H9 (cell line): ENCODE results near the gene PGBD5. TPM values are rescaled to one million over a fixed set of nuclear protein-coding genes. Genes with fewer than 3 reads are reported as not detected.
A peak's percentile ranks its signal among the peaks of the same experiment; 100 is the strongest.

Experiments used
- DNase-seq: peaks from one replicate; pipeline ENCODE4 v3.0.0-alpha.2; 2017
- H2AFZ ChIP-seq: one replicate; pipeline ENCODE4 v1.6.1; 2013; ENCODE audit warnings: mild to moderate bottlenecking, low read length, control low read depth, moderate library complexity
- H2AK5ac ChIP-seq: 2 replicates; pipeline ENCODE4 v1.6.1; 2013; ENCODE audit warnings: low read length, control low read depth, mixed read lengths; ENCODE audit not compliant: insufficient read length
- H2BK120ac ChIP-seq: one replicate; pipeline ENCODE4 v1.6.1; 2013; ENCODE audit warnings: low read depth, mild to moderate bottlenecking, low read length, control low read depth, inconsistent platforms; ENCODE audit not compliant: poor library complexity, severe bottlenecking
- H2BK12ac ChIP-seq: 2 replicates; pipeline ENCODE4 v1.6.1; 2013; ENCODE audit warnings: low read length, control low read depth, mixed read lengths, low read depth; ENCODE audit not compliant: insufficient read length
- H2BK15ac ChIP-seq: 2 replicates; pipeline ENCODE4 v1.6.1; 2013; ENCODE audit warnings: low read depth, low read length, control low read depth
- H2BK20ac ChIP-seq: one replicate; pipeline ENCODE4 v1.6.1; 2013; ENCODE audit warnings: low read depth, mild to moderate bottlenecking, low read length, control low read depth, inconsistent platforms; ENCODE audit not compliant: poor library complexity, severe bottlenecking
- H2BK5ac ChIP-seq: 2 replicates; pipeline ENCODE4 v1.6.1; 2013; ENCODE audit warnings: low read length, control low read depth, mixed read lengths; ENCODE audit not compliant: insufficient read length
- H3K14ac ChIP-seq: 2 replicates; pipeline ENCODE4 v1.6.1; 2013; ENCODE audit warnings: low read length, control low read depth; ENCODE audit not compliant: insufficient read depth
- H3K18ac ChIP-seq: 2 replicates; pipeline ENCODE4 v1.6.1; 2013; ENCODE audit warnings: low read depth, mild to moderate bottlenecking, mixed read lengths, low read length, control low read depth; ENCODE audit not compliant: insufficient read length
- H3K23ac ChIP-seq: 2 replicates; pipeline ENCODE4 v1.6.1; 2013; ENCODE audit warnings: low read length, control low read depth, mixed read lengths, low read depth; ENCODE audit not compliant: insufficient read length
- H3K23me2 ChIP-seq: 2 replicates; pipeline ENCODE4 v1.6.1; 2013; ENCODE audit warnings: low read depth, mild to moderate bottlenecking, mixed read lengths, low read length, control low read depth; ENCODE audit not compliant: insufficient read length, poor library complexity, severe bottlenecking
- H3K27ac ChIP-seq: 2 replicates; pipeline ENCODE4 v1.5.1; 2013; ENCODE audit warnings: low read length, control low read depth, mixed read lengths, low read depth; ENCODE audit not compliant: insufficient read length
- H3K27me3 ChIP-seq: 2 replicates; pipeline ENCODE4 v1.6.1; 2013; ENCODE audit warnings: low read length, control low read depth, inconsistent platforms; ENCODE audit not compliant: insufficient read depth
- H3K4ac ChIP-seq: 2 replicates; pipeline ENCODE4 v1.6.1; 2013; ENCODE audit warnings: low read depth, mild to moderate bottlenecking, control low read depth, inconsistent platforms, low read length, moderate library complexity
- H3K4me1 ChIP-seq: 2 replicates; pipeline ENCODE4 v1.6.1; 2013; ENCODE audit warnings: low read length, control low read depth, inconsistent platforms; ENCODE audit not compliant: insufficient read depth
- H3K4me2 ChIP-seq: 2 replicates; pipeline ENCODE4 v1.6.1; 2013; ENCODE audit warnings: low read length, control low read depth, mixed read lengths; ENCODE audit not compliant: insufficient read length, insufficient read depth
- H3K56ac ChIP-seq: 2 replicates; pipeline ENCODE4 v1.6.1; 2013; ENCODE audit warnings: low read depth, mild to moderate bottlenecking, mixed read lengths, low read length, control low read depth; ENCODE audit not compliant: insufficient read length
- H3K79me1 ChIP-seq: 2 replicates; pipeline ENCODE4 v1.6.1; 2013; ENCODE audit warnings: low read depth, mild to moderate bottlenecking, moderate library complexity, low read length, control low read depth, inconsistent platforms; ENCODE audit not compliant: insufficient read depth, poor library complexity, severe bottlenecking
- H3K79me2 ChIP-seq: 2 replicates; pipeline ENCODE4 v1.6.1; 2013; ENCODE audit warnings: low read length, control low read depth, inconsistent platforms; ENCODE audit not compliant: insufficient read depth
- H3K9ac ChIP-seq: 2 replicates; pipeline ENCODE4 v1.6.1; 2013; ENCODE audit warnings: low read length, control low read depth, mixed read lengths; ENCODE audit not compliant: insufficient read length; ENCODE audit errors: extremely low read depth
- H3K9me3 ChIP-seq: one replicate; pipeline ENCODE4 v1.6.1; 2013; ENCODE audit warnings: low read depth, low read length, inconsistent platforms; ENCODE audit not compliant: control insufficient read depth
- H3T11ph ChIP-seq: one replicate; pipeline ENCODE4 v1.6.1; 2013; ENCODE audit warnings: mild to moderate bottlenecking, low read length, control low read depth, inconsistent platforms
- H4K20me1 ChIP-seq: one replicate; pipeline ENCODE4 v1.6.1; 2013; ENCODE audit not compliant: control insufficient read depth, insufficient read length, insufficient read depth
- H4K5ac ChIP-seq: 2 replicates; pipeline ENCODE4 v1.6.1; 2013; ENCODE audit warnings: low read depth, mild to moderate bottlenecking, mixed read lengths, low read length, control low read depth; ENCODE audit not compliant: insufficient read length
- H4K8ac ChIP-seq: replicated peaks from 2 replicates; pipeline ENCODE4 v1.6.1; 2013; ENCODE audit warnings: low read length, control low read depth, mixed read lengths, low read depth; ENCODE audit not compliant: insufficient read length
- H4K91ac ChIP-seq: 2 replicates; pipeline ENCODE4 v1.6.1; 2013; ENCODE audit warnings: low read depth, mild to moderate bottlenecking, moderate library complexity, mixed read lengths, low read length, control low read depth; ENCODE audit not compliant: insufficient read length
- H3K27ac Mint-ChIP-seq, 3 experiments: 2 replicates in 2 of 3; 3 replicates in 1 of 3; pipeline ENCODE4 v1.8.0; 2020 to 2021; ENCODE audit warnings: mixed read lengths in 3 of 3, mild to moderate bottlenecking in 1 of 3, moderate library complexity in 1 of 3
- H3K27me3 Mint-ChIP-seq: 2 replicates; pipeline ENCODE4 v1.8.0; 2021; ENCODE audit warnings: low read depth, mild to moderate bottlenecking, moderate library complexity, mixed read lengths
- H3K36me3 Mint-ChIP-seq, 3 experiments: 2 replicates in 2 of 3; 3 replicates in 1 of 3; pipeline ENCODE4 v1.8.0; 2020 to 2021; ENCODE audit warnings: low read depth in 3 of 3, mixed read lengths in 3 of 3; ENCODE audit not compliant: insufficient read depth in 1 of 3
- H3K4me1 Mint-ChIP-seq, 2 experiments: 2 replicates each; pipeline ENCODE4 v1.8.0; 2020; ENCODE audit warnings: mixed read lengths in 2 of 2
- H3K4me3 Mint-ChIP-seq, 2 experiments: 2 replicates in 1 of 2; 3 replicates in 1 of 2; pipeline ENCODE4 v1.8.0; 2020 to 2021; ENCODE audit warnings: mild to moderate bottlenecking in 2 of 2, mixed read lengths in 2 of 2, moderate library complexity in 1 of 2
- H3K9me3 Mint-ChIP-seq, 2 experiments: 2 replicates in 1 of 2; 3 replicates in 1 of 2; pipeline ENCODE4 v1.8.0; 2020; ENCODE audit warnings: mild to moderate bottlenecking in 2 of 2, mixed read lengths in 2 of 2, moderate library complexity in 1 of 2
- CTCF ChIP-seq: fragments of 200-600 bp; sonication (generic); conservative IDR thresholded peaks from 3 replicates; pipeline ENCODE4 v1.8.0; 2021; ENCODE audit warnings: antibody characterized with exemption, mild to moderate bottlenecking
- WGBS: extraction: QIAGEN DNeasy Blood & Tissue Kit; methylation state at CpG from one replicate; pipeline ENCODE4 v1.1.7; 2013; ENCODE audit warnings: missing lambda C conversion rate, low lambda C conversion rate, mixed read lengths; ENCODE audit not compliant: insufficient read length; ENCODE audit errors: extremely low coverage; 5-methylcytosine and 5-hydroxymethylcytosine counted together
- total RNA-seq: library from RNA; stranded (reverse); gene quantifications from 2 replicates; pipeline ENCODE4 v1.2.1, GENCODE V29; 2021

The PGBD5 gene
- total RNA-seq, 1 experiment from 2014 or later, result 19.1 TPM

GRCh38 chr1:230299191-230300006 is 126.7 kb downstream of the PGBD5 start:
- Histone ChIP-seq H3K4me1 (peaks cover 2% of the 10 kb centered on the region; the same call in 1 of the 2 replicates), H4K5ac (no peak overlapping the region), H3K14ac (no peak overlapping the region; the same call in 1 of the 2 replicates), H3K23me2 (no peaks in the 10 kb centered on the region), H4K91ac (no peak overlapping the region), H2AFZ (no peak overlapping the region), H3K23ac (no peak overlapping the region), H2BK20ac (no peak overlapping the region), H3K27me3 (no peaks in the 10 kb centered on the region), H2AK5ac (no peak overlapping the region), H2BK5ac (no peak overlapping the region), H3K4ac (no peak overlapping the region), H2BK15ac (no peak overlapping the region), H3K9ac (no peak overlapping the region), H3T11ph (no peak overlapping the region), H3K18ac (no peak overlapping the region), H3K4me2 (no peak overlapping the region), H3K79me2 (no peaks in the 10 kb centered on the region), H2BK12ac (no peak overlapping the region), H4K8ac (no peak overlapping the region), H3K9me3 (no peaks in the 10 kb centered on the region), H3K56ac (no peak overlapping the region), H3K27ac (no peak overlapping the region), H4K20me1 (no peaks in the 10 kb centered on the region), H3K79me1 (no peaks in the 10 kb centered on the region), H2BK120ac (no peak overlapping the region)
- Mint-ChIP-seq H3K9me3 (no peaks in the 10 kb centered on the region), H3K27ac (peak overlapping the region in 1 of 3 experiments; percentile 53; a peak in 1 of 7 replicates), H3K36me3 (0 out of 7 replicates have a peak, but pooled peaks cover 0 to 2% (median 0%) of the 10 kb centered on the region in 3 experiments), H3K27me3 (peaks cover 4% of the 10 kb centered on the region; the same call in 1 of the 2 replicates), H3K4me3 (no peak overlapping the region), H3K4me1 (peaks cover 7% of the 10 kb centered on the region in 2 experiments)
- WGBS, result no CpG with 5 or more reads among the region's 15 CpGs
- no peak for DNase-seq
- TF ChIP-seq CTCF, result no peak
